Measurements from ENCODE around the gene GPR31.

The GPR31 gene

DNA sequence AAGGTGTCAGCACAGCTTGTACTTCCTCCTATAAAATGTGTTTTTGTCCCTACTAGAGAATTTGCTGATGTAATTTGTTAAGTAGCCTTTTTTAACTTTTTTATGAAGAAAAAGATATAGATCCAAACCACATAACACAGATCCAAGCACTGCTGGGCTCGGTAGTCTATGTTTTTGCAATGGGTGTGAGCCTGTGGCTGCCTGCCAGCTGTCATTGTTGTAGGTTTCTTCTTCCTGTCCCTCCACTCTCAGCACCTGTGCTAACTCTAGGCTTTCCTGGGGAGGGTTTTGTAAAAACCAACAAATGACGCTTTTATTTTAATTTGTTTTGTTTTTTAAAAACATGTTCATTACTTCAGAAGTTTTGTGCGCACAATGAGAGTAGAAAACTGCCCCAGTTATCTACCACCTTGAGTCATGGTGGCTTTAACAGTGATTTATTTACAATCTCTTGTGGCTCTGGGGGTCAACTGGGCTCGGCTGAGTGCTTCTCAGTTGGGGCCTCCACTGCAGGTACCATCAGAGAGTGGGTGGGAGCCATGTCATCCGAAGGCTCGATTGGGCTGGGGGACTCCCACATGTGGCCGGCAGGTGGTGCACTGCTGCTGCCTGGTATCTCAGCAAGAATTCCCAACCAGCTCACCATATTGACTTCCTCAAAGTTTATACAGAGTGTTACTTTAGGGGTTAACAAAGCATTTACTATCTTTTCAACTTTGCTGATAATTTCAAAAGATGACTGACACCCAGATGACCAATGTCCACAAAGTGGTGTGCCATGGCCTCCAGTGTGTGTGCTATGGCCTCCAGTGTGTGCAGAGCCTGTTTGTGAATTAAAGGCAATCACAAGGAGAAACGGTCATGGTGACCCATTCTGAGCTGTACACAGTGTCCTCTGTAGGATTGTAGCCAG lies 37.9 kb downstream of the GPR31 start:
- DNase-seq (ENCODE audit: low read depth, low spot score), result no peak

- no peak for DNase-seq (ENCODE audit: low read depth, low spot score)
Observed at GRCh38 chr6:167118839-167119238, 38.9 kb downstream of the GPR31 start.

DNA sequence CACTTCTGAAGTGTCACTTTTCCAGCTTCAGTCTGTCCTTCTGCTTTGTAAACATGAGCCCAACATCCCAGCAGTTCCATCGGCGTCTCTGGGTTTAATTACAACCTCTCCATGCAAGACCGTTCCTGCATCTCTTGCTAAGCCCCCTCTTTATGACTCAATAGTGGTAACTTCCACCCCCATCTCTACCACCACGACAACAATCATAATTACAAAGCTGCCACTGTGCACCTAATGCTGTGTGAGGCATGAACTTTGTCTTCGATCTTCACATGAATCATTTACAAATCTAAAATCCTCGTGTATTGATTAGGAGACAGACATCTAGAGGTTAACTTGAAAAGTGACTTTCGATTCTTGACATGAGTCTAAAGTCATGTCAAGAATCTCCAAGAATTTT lies 39.8 kb downstream of the GPR31 start:
- DNase-seq (ENCODE audit: low read depth, low spot score), result no peak

GRCh38 chr6:167116838-167117228 lies 40.9 kb downstream of the GPR31 start:
- no peak for DNase-seq (ENCODE audit: low read depth, low spot score)

GRCh38 chr6:167116109-167116837 lies 41.5 kb downstream of the GPR31 start:
- no peak for DNase-seq (ENCODE audit: low read depth, low spot score)

- no peak for DNase-seq (ENCODE audit: low read depth, low spot score)
Observed at GRCh38 chr6:167115054-167115453, 42.7 kb downstream of the GPR31 start.

DNA sequence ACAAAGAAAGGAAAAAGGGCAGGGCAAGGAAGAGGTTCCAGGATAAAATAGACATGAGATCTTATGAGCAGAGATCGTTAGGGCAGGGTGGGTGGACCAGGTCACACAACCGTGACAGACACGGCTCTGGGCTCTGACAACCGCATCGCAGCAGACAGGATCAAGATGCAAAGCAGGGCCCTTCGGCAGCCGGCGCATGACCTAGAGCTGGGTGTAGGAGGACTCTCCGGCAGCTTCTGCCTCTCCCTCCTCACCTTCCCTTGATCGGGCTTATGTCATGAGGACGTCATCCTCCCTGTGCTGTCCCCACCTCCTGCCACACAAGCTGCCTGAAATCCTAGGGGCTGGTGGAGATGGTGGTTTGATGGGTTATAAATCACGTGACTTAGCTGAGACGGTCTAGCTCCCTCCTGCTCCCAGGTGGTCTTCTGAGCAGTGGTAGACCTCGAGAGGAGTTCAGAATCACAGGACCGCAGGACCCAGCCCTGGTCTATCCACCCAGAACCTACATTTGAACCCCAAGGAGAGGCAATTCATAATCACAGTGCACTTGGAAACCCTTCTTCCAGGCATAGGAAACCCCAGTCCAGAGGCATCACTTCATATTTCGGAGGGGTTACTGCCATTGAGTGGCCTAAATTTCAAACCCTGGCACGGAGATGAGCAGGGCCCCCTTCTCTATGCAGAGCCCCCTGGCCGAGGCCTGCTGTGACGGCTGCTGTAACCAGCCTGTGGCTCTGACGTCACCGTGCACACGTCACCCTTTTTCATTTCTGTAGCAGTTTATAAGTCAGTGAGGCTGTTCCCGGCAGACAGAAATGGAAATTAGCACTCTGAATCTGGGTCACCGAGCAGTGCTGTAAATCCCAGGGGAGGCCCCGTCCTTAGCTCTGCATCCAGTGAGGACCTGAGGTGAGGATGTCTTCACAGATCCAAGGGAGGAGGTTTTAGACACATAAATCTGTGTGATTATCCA lies 43.6 kb downstream of the GPR31 start:
- no peak for DNase-seq (ENCODE audit: low read depth, low spot score)

DNA sequence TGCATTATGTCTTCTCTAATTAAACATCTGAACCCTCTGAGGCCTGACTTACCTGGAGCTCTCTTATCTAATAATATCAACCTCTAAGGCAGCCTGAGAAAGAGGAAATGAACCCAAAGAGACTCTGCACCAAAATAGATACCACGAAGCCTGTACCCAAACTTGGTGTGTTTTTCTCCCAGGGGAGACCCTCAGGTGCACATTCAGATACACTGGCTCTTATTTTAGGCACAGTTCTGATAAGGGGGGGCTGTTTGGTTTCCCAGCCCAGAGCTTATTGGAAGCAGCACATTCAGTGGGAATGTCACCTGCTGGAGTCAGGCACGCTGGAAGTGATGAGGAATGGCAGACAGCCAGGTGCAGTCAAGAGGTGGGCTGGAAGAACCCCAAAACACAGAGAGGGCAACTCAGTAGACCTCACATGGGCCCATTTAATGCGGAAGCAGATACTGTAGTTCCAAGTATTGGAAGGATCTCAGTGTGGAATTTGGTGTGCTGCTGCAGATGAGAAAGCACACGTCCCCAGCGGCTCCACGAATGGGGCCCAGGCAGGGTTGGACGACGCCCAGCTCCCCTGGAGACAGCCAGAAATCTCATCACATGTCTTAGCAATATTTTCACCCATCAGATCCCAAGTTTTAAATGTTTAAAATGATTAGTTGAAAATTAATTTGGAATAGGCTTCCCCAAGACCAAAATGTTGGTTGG lies 44.6 kb downstream of the GPR31 start:
- no peak for DNase-seq (ENCODE audit: low read depth, low spot score)

DNA sequence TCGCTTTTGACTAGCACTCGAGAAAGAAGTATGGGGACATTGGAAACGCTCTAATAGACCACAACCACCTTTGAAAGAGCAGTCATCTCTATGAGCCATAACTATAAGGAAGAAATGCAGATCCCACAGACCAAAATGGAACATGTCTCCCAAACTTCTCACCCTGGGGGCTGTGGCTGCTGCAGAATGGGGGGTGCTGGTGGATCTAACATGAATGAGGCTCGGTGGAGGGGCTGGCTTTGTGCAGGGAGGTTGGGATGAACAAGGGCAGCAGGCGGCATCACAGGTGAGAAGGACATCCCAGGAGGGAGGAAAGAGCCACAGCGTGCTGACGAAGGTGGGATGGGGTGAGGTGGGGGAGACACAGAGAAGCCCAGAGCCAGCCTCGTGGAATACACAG lies 45.4 kb downstream of the GPR31 start:
- no peak for DNase-seq (ENCODE audit: low read depth, low spot score)

DNA sequence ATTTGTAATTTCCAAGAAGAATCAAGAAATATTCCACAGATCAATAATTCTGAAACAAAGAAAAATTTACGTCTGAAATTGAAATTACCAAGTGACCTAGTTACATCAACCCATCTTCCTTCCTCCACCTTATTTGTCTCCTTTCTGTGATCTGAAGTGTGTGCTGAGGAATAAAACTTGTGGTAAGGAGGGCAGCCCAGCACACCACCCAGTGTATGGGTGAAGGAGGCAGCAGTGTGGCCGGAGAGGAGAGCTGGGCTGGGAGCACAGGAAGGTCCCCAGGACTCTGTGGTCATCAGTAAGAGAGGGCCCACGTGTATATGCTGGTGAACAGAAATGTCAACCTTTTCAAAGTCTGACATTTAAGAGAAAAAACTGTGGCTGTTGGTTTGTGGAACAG lies 46.2 kb downstream of the GPR31 start:
- no peak for DNase-seq (ENCODE audit: low read depth, low spot score)

DNA sequence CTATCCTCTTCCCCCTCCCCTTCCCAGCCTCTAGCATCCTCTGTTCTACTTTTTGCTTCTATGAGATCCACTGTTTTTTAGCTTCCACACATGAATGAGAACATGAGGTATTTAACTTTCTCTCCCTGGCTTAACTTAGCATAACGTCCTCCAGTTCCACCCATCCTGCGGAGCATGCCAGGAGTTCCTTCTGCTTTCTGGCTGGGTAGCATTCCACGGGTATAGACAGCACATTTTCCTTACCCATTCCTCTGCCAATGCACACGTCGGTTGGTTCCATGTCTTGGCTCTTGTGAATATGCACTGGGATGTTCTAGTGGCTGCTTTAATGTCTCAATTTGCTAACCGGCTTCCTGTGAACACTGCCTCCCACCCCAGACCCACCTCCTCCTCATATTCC lies 48.1 kb downstream of the GPR31 start:
- DNase-seq (ENCODE audit: low read depth, low spot score), result no peak

GRCh38 chr6:167108278-167108677 lies 49.5 kb downstream of the GPR31 start:
- no peak for DNase-seq (ENCODE audit: low read depth, low spot score)

DNA sequence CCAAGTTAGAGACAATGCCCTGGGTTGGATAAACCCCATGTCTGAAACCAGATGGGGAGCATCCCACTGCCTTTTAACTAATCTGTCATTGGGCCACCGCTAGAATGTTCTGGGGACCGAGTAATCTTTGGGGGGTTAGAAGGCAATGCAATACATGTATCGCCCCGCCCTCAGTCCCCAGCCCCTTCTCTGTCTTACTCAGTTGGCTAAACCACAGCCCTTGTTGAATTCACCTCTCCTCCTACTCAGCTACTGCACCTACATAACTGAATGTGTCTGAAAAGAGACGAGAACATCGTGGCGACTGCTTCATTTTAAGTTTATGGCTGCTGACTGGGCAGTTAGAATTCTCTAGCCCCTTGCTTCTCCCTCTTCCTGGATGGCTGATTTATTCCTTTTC lies 50.0 kb downstream of the GPR31 start:
- DNase-seq (ENCODE audit: low read depth, low spot score), result no peak

- no peak for DNase-seq (ENCODE audit: low read depth, low spot score)
Observed at GRCh38 chr6:167106406-167106805, 51.4 kb downstream of the GPR31 start.

Measured in iPS DF 19.7 (cell line).